GM23338 (cell line): ENCODE data around the gene CADPS2. TPM values are rescaled to one million over a fixed set of nuclear protein-coding genes. Genes with fewer than 3 reads are reported as not detected.

ENCODE experiments used
- ATAC-seq: fragments of 200-7000 bp; cut with Tn5 transposase; 3 replicates; pipeline ENCODE4 v1.9.1; 2020
- DNase-seq: peaks from one replicate; pipeline ENCODE4 v3.0.0-alpha.2; 2015; ENCODE audit warnings: low spot score
- H2AFZ ChIP-seq: fragments of 200-600 bp; sonication (generic); 2 replicates; pipeline ENCODE4 v1.8.0; 2016; ENCODE audit warnings: antibody characterized with exemption, mild to moderate bottlenecking, moderate library complexity
- H3F3A ChIP-seq: fragments of 200-600 bp; sonication (generic); replicated peaks from 2 replicates; pipeline ENCODE4 v1.8.0; 2017; ENCODE audit warnings: antibody characterized with exemption, mixed run types, low read depth
- H3K27ac ChIP-seq: fragments of 200-600 bp; sonication (generic); 2 replicates; pipeline ENCODE4 v1.6.1; 2016; ENCODE audit warnings: low read depth
- H3K27me3 ChIP-seq: fragments of 200-600 bp; sonication (generic); 2 replicates; pipeline ENCODE4 v1.8.0; 2016; ENCODE audit warnings: mild to moderate bottlenecking, mixed run types, moderate library complexity; ENCODE audit not compliant: insufficient read depth
- H3K36me3 ChIP-seq: fragments of 200-600 bp; sonication (generic); 2 replicates; pipeline ENCODE4 v1.8.0; 2016; ENCODE audit warnings: mild to moderate bottlenecking; ENCODE audit not compliant: insufficient read depth
- H3K4me1 ChIP-seq: fragments of 200-600 bp; sonication (generic); 2 replicates; pipeline ENCODE4 v1.8.0; 2016; ENCODE audit warnings: mild to moderate bottlenecking, moderate library complexity; ENCODE audit not compliant: insufficient read depth
- H3K4me2 ChIP-seq: fragments of 200-600 bp; sonication (generic); 2 replicates; pipeline ENCODE4 v1.7.1; 2017; ENCODE audit warnings: mixed run types
- H3K4me3 ChIP-seq: fragments of 200-600 bp; sonication (generic); 2 replicates; pipeline ENCODE4 v1.6.1; 2016; ENCODE audit warnings: mixed run types
- H3K79me2 ChIP-seq: fragments of 200-600 bp; sonication (generic); replicated peaks from 2 replicates; pipeline ENCODE4 v1.8.0; 2017; ENCODE audit warnings: mild to moderate bottlenecking; ENCODE audit not compliant: insufficient read depth
- H3K9me2 ChIP-seq: fragments of 200-600 bp; sonication (generic); 2 replicates; pipeline ENCODE4 v1.8.0; 2017; ENCODE audit not compliant: insufficient read depth
- H4K20me1 ChIP-seq: fragments of 200-600 bp; sonication (generic); replicated peaks from 2 replicates; pipeline ENCODE4 v1.8.0; 2017; ENCODE audit warnings: mild to moderate bottlenecking; ENCODE audit not compliant: insufficient read depth
- H3K27ac Mint-ChIP-seq: 2 replicates; pipeline ENCODE4 v1.8.0; 2020; ENCODE audit warnings: inconsistent platforms, mild to moderate bottlenecking, moderate library complexity, mixed read lengths
- H3K27me3 Mint-ChIP-seq: 3 replicates; pipeline ENCODE4 v1.8.0; 2022; ENCODE audit warnings: low read depth, mild to moderate bottlenecking, moderate library complexity, mixed read lengths, inconsistent platforms; ENCODE audit not compliant: insufficient read depth, poor library complexity
- H3K36me3 Mint-ChIP-seq: 3 replicates; pipeline ENCODE4 v1.8.0; 2021; ENCODE audit warnings: low read depth, mild to moderate bottlenecking, inconsistent platforms, moderate library complexity, mixed read lengths
- H3K4me1 Mint-ChIP-seq: 3 replicates; pipeline ENCODE4 v1.8.0; 2020; ENCODE audit warnings: mild to moderate bottlenecking, inconsistent platforms, mixed read lengths
- H3K4me3 Mint-ChIP-seq: 3 replicates; pipeline ENCODE4 v1.8.0; 2021; ENCODE audit warnings: moderate library complexity, mild to moderate bottlenecking, inconsistent platforms, mixed read lengths
- H3K9me3 Mint-ChIP-seq: 3 replicates; pipeline ENCODE4 v1.8.0; 2020; ENCODE audit warnings: moderate library complexity, mild to moderate bottlenecking, inconsistent platforms, mixed read lengths
- CTCF ChIP-seq, 2 experiments: fragments of 200-600 bp in 1 of 2; sonication (generic) in 1 of 2; conservative IDR thresholded peaks; 2 replicates each; pipeline versions ENCODE4 v1.5.1 to v1.6.1; 2016 to 2017; ENCODE audit warnings: antibody characterized with exemption in 2 of 2, low read depth in 2 of 2, mild to moderate bottlenecking in 2 of 2, moderate library complexity in 1 of 2
- ETS1 ChIP-seq: IDR thresholded peaks from 2 replicates; pipeline ENCODE4 v1.6.1; 2016; ENCODE audit warnings: antibody characterized with exemption
- EZH2 ChIP-seq: fragments of 200-600 bp; sonication (generic); IDR thresholded peaks from one replicate; pipeline ENCODE4 v1.8.0; 2017; ENCODE audit warnings: antibody characterized with exemption, mild to moderate bottlenecking, low read depth; ENCODE audit not compliant: unreplicated experiment
- JUNB ChIP-seq: IDR thresholded peaks from one replicate; pipeline ENCODE4 v1.6.1; 2016; ENCODE audit warnings: antibody characterized with exemption; ENCODE audit not compliant: unreplicated experiment
- NANOG ChIP-seq: IDR thresholded peaks from 2 replicates; pipeline ENCODE4 v1.6.1; 2016; ENCODE audit warnings: antibody characterized with exemption, borderline replicate concordance
- REST ChIP-seq: IDR thresholded peaks from one replicate; pipeline ENCODE4 v1.6.1; 2018; ENCODE audit warnings: antibody characterized with exemption; ENCODE audit not compliant: unreplicated experiment
- STAT1 ChIP-seq: IDR thresholded peaks from one replicate; pipeline ENCODE4 v1.6.1; 2016; ENCODE audit warnings: antibody characterized with exemption; ENCODE audit not compliant: unreplicated experiment
- ZNF114 ChIP-seq: fragments of 250-450 bp; sonication (Bioruptor Pico); IDR thresholded peaks from 2 replicates; pipeline ENCODE4 v1.5.0; 2020; ENCODE audit warnings: mild to moderate bottlenecking, moderate library complexity
- ZNF462 ChIP-seq: fragments of 250-450 bp; sonication (Bioruptor Pico); IDR thresholded peaks from 2 replicates; pipeline ENCODE4 v1.5.0; 2020; ENCODE audit warnings: mild to moderate bottlenecking, moderate library complexity
- polyA plus RNA-seq: library from polyadenylated mRNA; unstranded; fragments of >200 nt; fragmentation: Nextera tagmentation; extraction: Ambion mirVana; gene quantifications from 2 replicates; pipeline ENCODE4 v1.2.1, GENCODE V29; 2016
- total RNA-seq: library from RNA; depleted of rRNA; stranded (reverse); fragments of >200 nt; shearing (Covaris generic); gene quantifications from 2 replicates; pipeline ENCODE4 v1.2.3, GENCODE V29; 2014

The CADPS2 gene
- total and polyA plus RNA-seq, 2 experiments from 2014 or later, result 16.3 to 36.9 TPM

- TF ChIP-seq ZNF462 (CRISPR knock-in tag) (no peak), ETS1 (no peak), REST (no peak), NANOG (no peak)
These were observed 341.8 kb downstream of the CADPS2 start (continued) for GRCh38 chr7:122544463-122544862.

GRCh38 chr7:122543891-122544290, 342.4 kb downstream of the CADPS2 start:
- no peak overlapping the region for H3K27ac ChIP-seq
- no peak for ATAC-seq
- TF ChIP-seq ETS1, result no peak
- TF ChIP-seq JUNB, result no peak
- no peak for TF ChIP-seq STAT1
- TF ChIP-seq CTCF (conservative IDR thresholded peaks at IDR 0.05; ENCODE audit: low read depth in 2 of 2), result no peak
- TF ChIP-seq ZNF114, result no peak
- no peak for TF ChIP-seq EZH2

More at GRCh38 chr7:122543891-122544290, 342.4 kb downstream of the CADPS2 start:
- H3K4me3 ChIP-seq, result no peak overlapping the region
- H3K36me3 Mint-ChIP-seq, result no peaks in the 10 kb centered on the region
- H3K79me2 ChIP-seq, result no peaks in the 10 kb centered on the region
- H3K36me3 ChIP-seq, result no peaks in the 10 kb centered on the region
- no peak overlapping the region for H3K27ac Mint-ChIP-seq
- no peaks in the 10 kb centered on the region for H3K27me3 ChIP-seq
- H3K4me1 Mint-ChIP-seq, result peaks cover 6% of the 10 kb centered on the region
- DNase-seq, result no peak
- H3K9me3 Mint-ChIP-seq, result no peaks in the 10 kb centered on the region
- no peaks in the 10 kb centered on the region for H3K27me3 Mint-ChIP-seq
- no peaks in the 10 kb centered on the region for H4K20me1 ChIP-seq
- peaks cover 5% of the 10 kb centered on the region; the same call in 1 of the 2 replicates for H3K4me1 ChIP-seq
- H3K4me2 ChIP-seq, result no peak overlapping the region
- no peaks in the 10 kb centered on the region for H3K9me2 ChIP-seq
- H3K4me3 Mint-ChIP-seq, result no peak overlapping the region
- H3F3A ChIP-seq, result no peaks in the 10 kb centered on the region
- no peak overlapping the region for H2AFZ ChIP-seq
